Fibroblast of mammary gland (primary cell): Measurements from ENCODE around the gene CDC25B.
A peak's percentile ranks its signal among the peaks of the same experiment; 100 is the strongest.

Experiments
- DNase-seq: peaks from one replicate; pipeline ENCODE4 v3.0.0-alpha.2; 2010; ENCODE audit warnings: low read depth
- H3K4me3 ChIP-seq: 2 replicates; pipeline ENCODE4 v1.5.1; 2011; ENCODE audit warnings: low read depth, mild to moderate bottlenecking, low read length, moderate library complexity; ENCODE audit not compliant: control insufficient read depth
- TF ChIP-seq, protein P1 (sequence below): conservative IDR thresholded peaks from 2 replicates; pipeline ENCODE4 v1.5.1; 2011; ENCODE audit warnings: low read depth, low read length, inconsistent platforms; ENCODE audit not compliant: control insufficient read depth, insufficient read depth

CDC25B gene

DNA sequence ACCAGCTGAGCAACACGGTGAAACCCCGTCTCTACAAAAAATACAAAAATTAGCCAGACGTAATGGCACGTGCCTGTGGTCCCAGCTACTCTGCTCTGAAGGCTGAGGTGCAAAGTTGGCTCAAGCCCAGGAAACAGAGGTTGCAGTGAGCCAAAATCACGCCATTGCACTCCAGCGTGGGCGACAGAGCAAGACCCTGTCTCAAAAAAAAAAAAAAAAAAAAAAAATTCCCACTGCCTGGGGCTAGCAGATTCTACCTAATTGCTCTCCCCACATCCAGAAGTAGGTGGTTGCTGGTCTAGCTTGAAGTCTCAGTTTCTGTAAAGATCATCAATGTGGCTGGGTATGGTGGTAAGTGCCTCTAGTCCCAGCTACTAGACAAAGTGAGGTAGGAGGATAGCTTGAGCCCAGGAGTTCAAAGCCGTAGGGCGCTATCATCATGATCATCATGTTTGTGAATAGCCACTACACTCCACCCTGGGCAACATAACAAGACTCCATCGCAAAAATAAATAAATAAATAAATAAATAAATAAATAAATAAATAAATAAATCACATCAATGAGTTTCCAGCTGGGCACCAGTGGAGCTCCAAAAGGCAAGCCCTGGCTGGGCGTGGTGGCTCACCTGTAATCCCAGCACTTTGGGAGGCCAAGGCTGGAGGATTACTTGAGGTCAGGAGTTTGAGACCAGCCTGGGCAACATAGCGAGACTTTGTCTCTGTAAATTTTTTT lies 17.9 kb downstream of the CDC25B start:
- TF ChIP-seq, protein P1, sequence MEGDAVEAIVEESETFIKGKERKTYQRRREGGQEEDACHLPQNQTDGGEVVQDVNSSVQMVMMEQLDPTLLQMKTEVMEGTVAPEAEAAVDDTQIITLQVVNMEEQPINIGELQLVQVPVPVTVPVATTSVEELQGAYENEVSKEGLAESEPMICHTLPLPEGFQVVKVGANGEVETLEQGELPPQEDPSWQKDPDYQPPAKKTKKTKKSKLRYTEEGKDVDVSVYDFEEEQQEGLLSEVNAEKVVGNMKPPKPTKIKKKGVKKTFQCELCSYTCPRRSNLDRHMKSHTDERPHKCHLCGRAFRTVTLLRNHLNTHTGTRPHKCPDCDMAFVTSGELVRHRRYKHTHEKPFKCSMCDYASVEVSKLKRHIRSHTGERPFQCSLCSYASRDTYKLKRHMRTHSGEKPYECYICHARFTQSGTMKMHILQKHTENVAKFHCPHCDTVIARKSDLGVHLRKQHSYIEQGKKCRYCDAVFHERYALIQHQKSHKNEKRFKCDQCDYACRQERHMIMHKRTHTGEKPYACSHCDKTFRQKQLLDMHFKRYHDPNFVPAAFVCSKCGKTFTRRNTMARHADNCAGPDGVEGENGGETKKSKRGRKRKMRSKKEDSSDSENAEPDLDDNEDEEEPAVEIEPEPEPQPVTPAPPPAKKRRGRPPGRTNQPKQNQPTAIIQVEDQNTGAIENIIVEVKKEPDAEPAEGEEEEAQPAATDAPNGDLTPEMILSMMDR: no peak
- no peak for DNase-seq
- no peak overlapping the region for H3K4me3 ChIP-seq

DNA sequence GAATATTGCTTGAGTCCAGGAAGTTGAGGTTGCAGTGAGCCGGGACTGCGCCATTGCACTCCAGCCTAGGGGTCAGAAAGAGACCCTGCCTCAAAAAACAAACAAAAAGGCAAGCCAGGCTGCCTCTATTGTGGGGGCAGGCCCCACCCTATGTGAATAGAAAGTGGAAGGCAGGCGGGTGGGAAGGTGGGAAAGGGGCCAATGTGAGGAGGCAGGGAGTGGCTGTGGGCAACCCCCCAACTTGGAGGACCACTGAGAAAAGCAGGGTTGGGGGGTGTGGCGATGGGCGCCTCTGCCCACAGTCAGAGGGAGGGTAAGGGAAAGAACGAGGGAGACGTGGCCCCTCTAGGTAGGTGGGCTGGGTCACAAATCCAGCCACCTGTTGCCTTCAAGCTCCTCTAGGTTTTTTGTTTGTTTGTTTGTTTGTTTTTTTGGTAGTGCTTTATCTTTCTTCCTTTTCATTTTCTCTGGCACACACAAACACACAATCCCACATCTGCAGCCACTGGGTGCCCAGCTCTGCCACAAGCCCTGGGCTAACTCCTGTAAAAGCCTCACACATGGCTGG lies 18.9 kb downstream of the CDC25B start:
- no peak overlapping the region for H3K4me3 ChIP-seq
- TF ChIP-seq, protein P1: no peak
- no peak for DNase-seq

DNA sequence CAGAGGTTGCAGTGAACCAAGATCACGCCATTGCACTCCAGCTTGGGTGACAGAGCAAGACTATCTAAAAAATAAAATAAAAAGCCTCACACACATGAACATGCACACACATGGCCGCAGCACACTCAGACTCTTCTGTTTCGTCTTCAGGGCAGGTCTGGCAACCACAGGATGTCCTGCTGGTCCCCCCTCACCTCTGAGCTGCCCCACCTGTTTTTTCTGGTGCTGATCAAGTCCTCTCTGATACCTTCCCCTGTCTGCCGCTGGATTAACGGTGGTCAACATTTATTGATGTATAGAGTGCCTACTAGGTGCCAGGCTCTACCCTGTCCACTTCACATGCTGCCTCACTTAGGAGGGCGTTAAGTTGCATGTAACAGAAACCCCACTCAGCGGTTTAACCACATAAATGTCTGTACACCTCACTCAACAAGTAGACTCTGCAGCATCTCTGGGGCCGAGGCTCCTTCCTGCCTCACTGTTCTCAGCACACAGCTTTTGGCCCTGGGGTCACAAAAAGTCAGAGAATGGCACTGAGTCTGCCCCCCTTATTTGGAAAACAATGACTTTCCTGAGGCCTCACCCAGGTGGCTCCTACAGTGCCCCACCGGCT lies 19.7 kb downstream of the CDC25B start:
- TF ChIP-seq, protein P1: no peak
- no peak for DNase-seq
- no peak overlapping the region for H3K4me3 ChIP-seq

DNA sequence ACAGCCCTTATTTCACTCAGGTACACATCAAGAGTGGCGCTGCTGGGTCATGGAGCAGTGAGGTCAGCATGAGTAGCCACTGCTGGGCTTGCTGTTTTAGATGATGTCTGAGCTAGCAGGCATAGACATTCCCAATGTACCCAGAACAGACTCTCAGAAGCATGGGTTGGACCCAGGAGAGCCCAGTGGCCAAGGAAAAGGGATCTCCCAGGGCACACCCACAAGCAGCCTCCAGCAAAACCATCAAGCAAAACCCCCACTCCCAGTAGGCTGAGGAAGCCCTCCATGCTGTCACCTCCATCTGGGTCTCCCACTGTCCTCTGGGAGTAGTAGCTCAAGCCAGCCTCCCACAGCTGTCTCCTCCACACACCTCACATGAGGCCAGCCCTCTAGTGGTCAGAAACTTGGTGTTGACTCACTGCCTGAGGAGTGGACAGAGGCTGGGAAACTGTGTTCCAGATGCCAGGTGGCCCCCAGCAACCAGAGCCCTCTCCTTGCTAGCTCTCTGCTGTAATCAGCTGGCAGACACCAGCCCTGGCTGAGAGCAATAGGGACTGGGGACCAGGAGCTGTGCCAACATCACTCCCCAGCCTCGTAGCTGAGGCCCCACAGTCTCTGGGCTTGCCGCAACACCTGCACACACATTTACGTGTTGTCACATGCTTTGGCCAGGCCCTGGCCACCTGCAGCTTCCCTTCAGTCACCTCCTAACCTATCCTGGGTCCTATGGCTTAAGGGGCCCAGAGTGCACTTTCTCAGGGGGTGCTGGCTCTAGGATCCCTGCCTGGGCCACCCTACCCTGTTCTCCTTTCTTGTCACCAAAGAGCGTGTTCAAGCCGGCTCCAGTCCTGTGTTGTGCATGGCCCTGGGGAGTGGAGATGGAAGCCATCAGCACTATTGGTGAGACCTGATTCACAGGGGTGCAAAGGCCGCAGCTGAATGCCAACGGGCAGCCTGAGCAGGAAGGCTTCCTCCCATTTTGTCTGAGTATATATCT lies 22.3 kb downstream of the CDC25B start:
- peak; percentile 90 for DNase-seq
- TF ChIP-seq, protein P1: peak; percentile 76
- no peak overlapping the region for H3K4me3 ChIP-seq

DNA sequence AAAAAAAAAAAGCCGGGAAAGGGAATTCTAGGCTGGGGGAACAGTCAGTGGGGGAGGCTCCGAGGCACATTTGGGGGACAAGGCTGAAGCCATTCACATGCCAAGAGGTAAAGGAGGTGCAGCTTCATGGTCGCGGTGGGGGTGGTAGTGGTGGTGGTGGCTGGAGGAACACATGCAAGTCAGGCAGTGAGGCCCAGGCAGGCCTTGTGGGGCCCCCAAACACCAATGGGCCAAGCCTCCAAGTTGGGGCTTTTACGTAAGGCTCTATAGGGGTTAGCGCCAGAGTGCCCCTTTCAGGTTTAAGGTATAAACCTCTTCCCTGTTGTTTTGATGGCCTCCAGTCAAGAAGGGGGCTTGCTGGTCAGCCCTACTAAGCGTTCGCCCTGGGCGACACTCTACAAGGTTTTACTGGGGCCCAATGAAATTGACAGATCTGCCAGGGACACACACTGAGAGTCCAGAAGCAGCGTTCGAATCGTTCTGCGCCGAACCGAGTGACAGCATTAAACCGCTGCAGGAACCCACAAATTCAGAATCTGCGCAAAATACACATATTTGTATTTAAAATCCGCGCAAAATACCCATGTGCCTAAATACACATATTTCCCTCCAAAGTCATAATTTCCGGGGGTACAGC lies 23.4 kb downstream of the CDC25B start:
- DNase-seq: no peak
- TF ChIP-seq, protein P1: no peak
- peak overlapping the region; percentile 24 for H3K4me3 ChIP-seq

DNA sequence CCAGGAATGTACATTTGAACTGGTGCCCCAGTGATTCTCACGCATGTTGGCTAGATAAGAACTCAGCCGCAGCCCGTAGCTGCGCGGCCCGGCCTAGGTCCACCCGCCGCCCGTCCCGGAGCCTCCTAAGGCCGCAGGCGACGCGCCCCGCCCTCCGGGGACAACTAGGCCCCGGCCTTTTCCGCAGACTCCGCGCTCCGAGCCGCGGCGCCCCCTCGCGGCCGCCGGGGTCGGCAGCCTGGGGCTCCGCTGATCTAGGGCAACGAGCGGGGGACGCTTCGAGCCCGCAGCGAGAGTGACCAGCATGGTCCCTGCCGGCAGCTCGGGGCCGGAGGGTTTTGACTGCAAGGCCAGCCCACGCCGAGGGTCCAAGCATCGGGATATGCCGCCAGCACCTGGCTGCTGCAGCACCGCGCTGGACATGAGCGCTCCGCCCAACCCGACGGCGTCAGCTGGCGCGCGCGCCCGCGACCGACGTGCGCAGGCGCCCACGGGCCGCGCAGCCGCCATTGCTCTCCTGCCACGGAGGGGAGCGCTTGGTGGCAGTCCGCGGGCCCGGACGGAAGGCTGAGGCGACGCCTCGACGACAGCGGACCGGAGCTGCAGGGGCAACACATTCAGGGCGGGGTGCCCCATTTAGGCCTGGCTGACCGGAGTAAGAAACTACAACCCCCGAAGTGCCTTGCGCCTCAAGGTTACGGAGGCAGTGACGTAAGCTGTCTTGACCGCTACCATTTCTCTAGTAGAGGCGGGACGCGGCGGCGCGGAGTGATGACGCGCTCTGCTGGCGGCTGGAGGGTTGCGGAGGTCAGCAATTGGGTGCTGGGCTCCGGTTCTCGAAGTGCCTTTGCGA lies 24.2 kb downstream of the CDC25B start, which contains the start of gene AP5S1:
TSS of gene AP5S1 (plus strand) at position 500 of the 853 bp plus-strand sequence. CDS start 1,571 bp downstream, outside the sequence.
- TF ChIP-seq, protein P1: peak; percentile 44
- peak within 1 kb of the TSS; percentile 83 for H3K4me3 ChIP-seq
- DNase-seq: peak; percentile 96
